ELR (cell line): ENCODE results near the gene MANEA.
"Not testable (repeated sequence)": the region's sequence is repeated elsewhere in the genome, so short reads cannot be mapped to it uniquely, and the experiment has no call there.

Source experiments
- DNase-seq: peaks from one replicate; pipeline ENCODE4 v3.0.0-alpha.2; 2015; ENCODE audit warnings: low read depth

The MANEA gene

GRCh38 chr6:95577304-95578105 is at the start of gene MANEA:
Gene MANEA, plus strand, starts transcription at chr6:95577535. Its CDS starts 8,905 bp downstream, at chr6:95586440.
- peak; percentile 90 for DNase-seq

GRCh38 chr6:95529762-95530161 is 47.6 kb upstream of the MANEA start:
- DNase-seq: no peak

- no peak for DNase-seq
Measured at GRCh38 chr6:95530176-95530819, 47.0 kb upstream of the MANEA start.

GRCh38 chr6:95543798-95544197 is 33.5 kb upstream of the MANEA start:
- DNase-seq: no peak

- DNase-seq: no peak
Measured at GRCh38 chr6:95544517-95545225, 32.7 kb upstream of the MANEA start.

GRCh38 chr6:95545226-95545625 is 32.1 kb upstream of the MANEA start:
- DNase-seq: no peak

- DNase-seq: no peak
Measured at GRCh38 chr6:95545686-95546085, 31.6 kb upstream of the MANEA start.

GRCh38 chr6:95546148-95546547 is 31.2 kb upstream of the MANEA start:
- DNase-seq: no peak

- DNase-seq: no peak
Measured at GRCh38 chr6:95547043-95547442, 30.3 kb upstream of the MANEA start.

- DNase-seq: no peak
Measured at GRCh38 chr6:95548188-95548786, 29.0 kb upstream of the MANEA start.

GRCh38 chr6:95551678-95552324 is 25.5 kb upstream of the MANEA start:
- DNase-seq: no peak

GRCh38 chr6:95553880-95554279 is 23.5 kb upstream of the MANEA start:
- DNase-seq: no peak

GRCh38 chr6:95560956-95561355 is 16.4 kb upstream of the MANEA start:
- not testable (repeated sequence) for DNase-seq

- DNase-seq: no peak
Measured at GRCh38 chr6:95569560-95569959, 7.8 kb upstream of the MANEA start.

- DNase-seq: peak; percentile 19
Measured at GRCh38 chr6:95572098-95572497, 5.2 kb upstream of the MANEA start.

GRCh38 chr6:95574811-95575210 is 2.5 kb upstream of the MANEA start:
- DNase-seq: peak; percentile 11

- DNase-seq: peak; percentile 35
Measured at GRCh38 chr6:95576218-95576997, 927 bp upstream of the MANEA start.

- DNase-seq: no peak
Measured at GRCh38 chr6:95576998-95577303, 384 bp upstream of the MANEA start.

GRCh38 chr6:95578106-95578410 is 723 bp downstream of the MANEA start:
- peak; percentile 36 for DNase-seq

GRCh38 chr6:95581073-95581472 is 3.7 kb downstream of the MANEA start:
- no peak for DNase-seq

- not testable (repeated sequence) for DNase-seq
Measured at GRCh38 chr6:95584226-95584625, 6.9 kb downstream of the MANEA start.

GRCh38 chr6:95587989-95588388 is 10.7 kb downstream of the MANEA start:
- no peak for DNase-seq
